K562 (cell line): ENCODE results near the gene POMGNT2. TPM values are rescaled to one million over a fixed set of nuclear protein-coding genes. Genes with fewer than 3 reads are reported as not detected.

Experiments
- BHLHE40 ChIP-seq: IDR thresholded peaks from 2 replicates; pipeline ENCODE4 v1.6.1; 2011; ENCODE audit warnings: low read length, improper control_type of control experiment
- CBX1 ChIP-seq: sonication (generic); IDR thresholded peaks from 2 replicates; pipeline ENCODE4 v1.6.1; 2016; ENCODE audit warnings: antibody characterized with exemption, low read depth, mild to moderate bottlenecking
- FOXJ3 ChIP-seq: sonication (generic); formaldehyde crosslinking; IDR thresholded peaks from 2 replicates; pipeline ENCODE4 v1.4.0; 2020; ENCODE audit warnings: mild to moderate bottlenecking, missing genetic modification reagents
- RAD51 ChIP-seq: fragments of 450-650 bp; IDR thresholded peaks from 2 replicates; pipeline ENCODE4 v1.7.1; 2016; ENCODE audit warnings: low read depth, mild to moderate bottlenecking, borderline replicate concordance
- ZBED1 ChIP-seq: IDR thresholded peaks from 2 replicates; pipeline ENCODE4 v1.6.1; 2014
- polyA plus RNA-seq, 8 experiments: library from polyadenylated mRNA; depleted of rRNA in 4 of 8; stranded (reverse) in 5 of 8; unstranded in 3 of 8; fragments of >200 nt; fragmentation: Nextera tagmentation in 2 of 8; fragmentation: Illumina TruSeq in 1 of 8; extraction: Ambion mirVana in 2 of 8; extraction: Trizol in 1 of 8; gene quantifications; 2 replicates each; pipeline versions ENCODE4 v1.2.1 to v1.2.3, GENCODE V29; 2011 to 2014; ENCODE audit warnings: inconsistent platforms in 1 of 8, missing spikeins in 1 of 8
- total RNA-seq, 7 experiments: library from RNA; depleted of rRNA in 6 of 7; stranded (reverse); fragments of >200 nt in 6 of 7; fragmentation: Illumina TruSeq in 2 of 7; extraction: Trizol in 2 of 7; gene quantifications; 2 replicates each; pipeline versions ENCODE4 v1.2.1 to v1.2.3, GENCODE V29; 2011 to 2021; ENCODE audit warnings: low replicate concordance in 1 of 7
- TF ChIP-seq, protein P1 (sequence below): sonication (generic); formaldehyde crosslinking; IDR thresholded peaks from 2 replicates; pipeline ENCODE4 v1.8.0; 2023; ENCODE audit warnings: mild to moderate bottlenecking, missing genetic modification reagents
- TF ChIP-seq, protein P2 (sequence below): sonication (generic); formaldehyde crosslinking; IDR thresholded peaks from 2 replicates; pipeline ENCODE4 v1.4.0; 2020; ENCODE audit warnings: mild to moderate bottlenecking, missing genetic modification reagents
- TF ChIP-seq, protein P3 (sequence below): fragments of 450-650 bp; formaldehyde crosslinking; IDR thresholded peaks from 2 replicates; pipeline ENCODE4 v1.4.0; 2022; ENCODE audit warnings: mild to moderate bottlenecking, moderate library complexity

POMGNT2 gene
- total and polyA plus RNA-seq, 9 of the 15 experiments (the other 6 are each of a cell fraction or from before 2014, with no cell fraction given), result 0.65 to 14.1 (median 10.3) TPM

DNA sequence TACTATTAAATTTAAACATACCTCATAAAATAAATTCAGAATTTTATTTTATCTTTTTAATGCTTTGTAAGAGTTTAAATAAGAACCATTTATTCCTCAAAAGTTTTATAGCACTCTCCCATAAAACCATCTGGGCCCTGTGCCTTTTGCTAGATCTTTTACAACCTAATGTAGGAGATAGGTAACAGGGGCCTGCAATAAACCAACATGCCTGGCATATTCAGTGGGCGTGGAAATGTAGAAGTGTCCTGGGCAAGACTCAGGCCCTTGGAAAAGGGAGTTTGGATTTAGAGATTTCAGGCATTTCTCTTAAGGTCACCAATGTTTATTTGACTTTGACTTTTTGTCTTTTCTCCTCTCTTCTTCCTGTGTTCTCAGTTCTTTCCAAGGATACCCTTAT lies 46.4 kb downstream of the POMGNT2 start (continued):
- TF ChIP-seq CBX1, result no peak
- TF ChIP-seq, protein P1, sequence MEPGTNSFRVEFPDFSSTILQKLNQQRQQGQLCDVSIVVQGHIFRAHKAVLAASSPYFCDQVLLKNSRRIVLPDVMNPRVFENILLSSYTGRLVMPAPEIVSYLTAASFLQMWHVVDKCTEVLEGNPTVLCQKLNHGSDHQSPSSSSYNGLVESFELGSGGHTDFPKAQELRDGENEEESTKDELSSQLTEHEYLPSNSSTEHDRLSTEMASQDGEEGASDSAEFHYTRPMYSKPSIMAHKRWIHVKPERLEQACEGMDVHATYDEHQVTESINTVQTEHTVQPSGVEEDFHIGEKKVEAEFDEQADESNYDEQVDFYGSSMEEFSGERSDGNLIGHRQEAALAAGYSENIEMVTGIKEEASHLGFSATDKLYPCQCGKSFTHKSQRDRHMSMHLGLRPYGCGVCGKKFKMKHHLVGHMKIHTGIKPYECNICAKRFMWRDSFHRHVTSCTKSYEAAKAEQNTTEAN (CRISPR knock-in tag), result no peak
- TF ChIP-seq RAD51, result no peak
- TF ChIP-seq, protein P2, sequence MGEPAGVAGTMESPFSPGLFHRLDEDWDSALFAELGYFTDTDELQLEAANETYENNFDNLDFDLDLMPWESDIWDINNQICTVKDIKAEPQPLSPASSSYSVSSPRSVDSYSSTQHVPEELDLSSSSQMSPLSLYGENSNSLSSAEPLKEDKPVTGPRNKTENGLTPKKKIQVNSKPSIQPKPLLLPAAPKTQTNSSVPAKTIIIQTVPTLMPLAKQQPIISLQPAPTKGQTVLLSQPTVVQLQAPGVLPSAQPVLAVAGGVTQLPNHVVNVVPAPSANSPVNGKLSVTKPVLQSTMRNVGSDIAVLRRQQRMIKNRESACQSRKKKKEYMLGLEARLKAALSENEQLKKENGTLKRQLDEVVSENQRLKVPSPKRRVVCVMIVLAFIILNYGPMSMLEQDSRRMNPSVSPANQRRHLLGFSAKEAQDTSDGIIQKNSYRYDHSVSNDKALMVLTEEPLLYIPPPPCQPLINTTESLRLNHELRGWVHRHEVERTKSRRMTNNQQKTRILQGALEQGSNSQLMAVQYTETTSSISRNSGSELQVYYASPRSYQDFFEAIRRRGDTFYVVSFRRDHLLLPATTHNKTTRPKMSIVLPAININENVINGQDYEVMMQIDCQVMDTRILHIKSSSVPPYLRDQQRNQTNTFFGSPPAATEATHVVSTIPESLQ (CRISPR knock-in tag), result no peak
- TF ChIP-seq ZBED1, result no peak
- TF ChIP-seq, protein P3, sequence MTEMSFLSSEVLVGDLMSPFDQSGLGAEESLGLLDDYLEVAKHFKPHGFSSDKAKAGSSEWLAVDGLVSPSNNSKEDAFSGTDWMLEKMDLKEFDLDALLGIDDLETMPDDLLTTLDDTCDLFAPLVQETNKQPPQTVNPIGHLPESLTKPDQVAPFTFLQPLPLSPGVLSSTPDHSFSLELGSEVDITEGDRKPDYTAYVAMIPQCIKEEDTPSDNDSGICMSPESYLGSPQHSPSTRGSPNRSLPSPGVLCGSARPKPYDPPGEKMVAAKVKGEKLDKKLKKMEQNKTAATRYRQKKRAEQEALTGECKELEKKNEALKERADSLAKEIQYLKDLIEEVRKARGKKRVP (CRISPR knock-in tag), result no peak
- no peak for TF ChIP-seq BHLHE40
- no peak for TF ChIP-seq FOXJ3 (CRISPR knock-in tag)
- TF ChIP-seq, all 486 proteins: peak for 0
